ENCODE measurements around the gene KRTAP5-3.

DNA sequence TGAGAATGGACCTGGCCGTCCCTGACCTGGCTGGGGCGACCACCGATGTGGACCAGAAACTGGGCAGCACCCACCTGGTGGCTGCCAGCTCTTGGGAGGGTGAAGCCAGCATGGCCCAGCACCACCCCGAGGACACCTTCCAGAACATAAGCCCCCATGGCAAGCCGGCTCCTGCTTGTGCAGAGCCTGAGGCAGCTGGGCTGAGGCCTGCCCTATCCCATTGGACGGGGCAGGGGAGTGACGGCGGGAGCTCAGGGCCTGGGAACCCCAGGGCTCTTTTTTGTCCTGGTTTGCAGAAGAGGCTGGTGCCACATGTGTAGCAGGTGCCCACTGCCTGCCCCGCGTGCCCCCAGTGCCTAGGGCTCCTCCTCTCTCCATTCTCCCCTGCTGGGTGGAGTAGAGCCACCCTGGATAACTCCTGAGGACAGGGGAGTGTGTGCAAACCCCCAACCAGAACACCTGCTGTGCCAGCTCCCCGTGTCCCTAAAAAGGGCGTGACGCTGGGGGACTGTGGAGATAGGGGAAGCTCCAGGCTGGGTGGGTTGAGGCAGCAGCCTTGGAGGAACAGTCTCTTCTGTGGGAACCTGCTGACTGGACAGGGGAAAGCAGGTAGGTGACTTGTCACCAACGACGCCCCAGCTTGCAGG is 48.1 kb downstream of the KRTAP5-3 start:
- TF ChIP-seq EZH2 (IDR thresholded peaks at IDR 0.05; ENCODE audit: insufficient read depth, poor library complexity, severe bottlenecking) (no peak), EZH2phosphoT487 (IDR thresholded peaks at IDR 0.05; ENCODE audit: insufficient read depth, low read depth) (no peak)
